IMR-90 (cell line): Measurements from ENCODE around the gene LAMP5. TPM values are rescaled to one million over a fixed set of nuclear protein-coding genes. Genes with fewer than 3 reads are reported as not detected.

Experiments
- ATAC-seq: fragments of 200-7000 bp; cut with Tn5 transposase; 2 replicates; pipeline ENCODE4 v1.9.1; 2020; ENCODE audit warnings: low read depth, mild to moderate bottlenecking, moderate library complexity
- BruUV-seq: library from RNA; stranded (reverse); fragments of 400-500 nt; replicated peaks from 2 replicates; lab custom pipeline; 2021; lab: Mats Ljungman, UMichigan
- CTCF ChIA-PET: fragments of 300-600 bp; formaldehyde crosslinking; extraction: SDS; loops from one replicate; lab custom pipeline; 2021; ENCODE audit warnings: antibody characterized with exemption; lab: Yijun Ruan, JAX
- POLR2A ChIA-PET: fragments of 300-600 bp; sonication (Branson Sonifier 250); formaldehyde crosslinking; loops from one replicate; lab custom pipeline; 2022; ENCODE audit warnings: antibody characterized with exemption; ENCODE audit not compliant: unreplicated experiment; lab: Charles Lee
- DNase-seq: peaks from one replicate; pipeline ENCODE4 v3.0.0; 2013
- H2AFZ ChIP-seq: replicated peaks from 2 replicates; pipeline ENCODE3; 2013; ENCODE audit warnings: low read length, mild to moderate bottlenecking; ENCODE audit not compliant: poor library complexity
- H2AK5ac ChIP-seq: 2 replicates; pipeline ENCODE4 v1.6.1; 2013; ENCODE audit warnings: low read depth, low read length, inconsistent platforms
- H2AK9ac ChIP-seq: replicated peaks from 2 replicates; pipeline ENCODE3; 2013; ENCODE audit warnings: mild to moderate bottlenecking, low read depth, low read length, moderate library complexity; ENCODE audit not compliant: poor library complexity
- H2BK120ac ChIP-seq: 2 replicates; pipeline ENCODE4 v1.6.1; 2013; ENCODE audit warnings: low read depth, low read length, inconsistent platforms
- H2BK15ac ChIP-seq: 3 replicates; pipeline ENCODE4 v1.6.1; 2013; ENCODE audit warnings: low read depth, low read length, inconsistent platforms
- H2BK20ac ChIP-seq: 2 replicates; pipeline ENCODE4 v1.6.1; 2013; ENCODE audit warnings: low read depth, mild to moderate bottlenecking, inconsistent platforms, low read length, moderate library complexity
- H2BK5ac ChIP-seq: 2 replicates; pipeline ENCODE4 v1.6.1; 2013; ENCODE audit warnings: mild to moderate bottlenecking, low read depth, low read length, inconsistent platforms; ENCODE audit not compliant: poor library complexity, severe bottlenecking
- H3K14ac ChIP-seq: replicated peaks from 2 replicates; pipeline ENCODE4 v1.6.1; 2013; ENCODE audit warnings: low read depth, low read length, inconsistent platforms
- H3K18ac ChIP-seq: 2 replicates; pipeline ENCODE4 v1.6.1; 2013; ENCODE audit warnings: low read depth, low read length, control low read depth
- H3K23ac ChIP-seq: 2 replicates; pipeline ENCODE4 v1.6.1; 2013; ENCODE audit warnings: low read depth, low read length, inconsistent platforms
- H3K27ac ChIP-seq: 2 replicates; pipeline ENCODE4 v1.5.1; 2013; ENCODE audit warnings: mild to moderate bottlenecking, control low read depth, low read length; ENCODE audit not compliant: insufficient read depth
- H3K27me3 ChIP-seq: 2 replicates; pipeline ENCODE4 v1.6.1; 2013; ENCODE audit warnings: low read length; ENCODE audit not compliant: control insufficient read depth, insufficient read depth
- H3K36me3 ChIP-seq: 2 replicates; pipeline ENCODE4 v1.6.1; 2013; ENCODE audit warnings: low read length, mixed read lengths; ENCODE audit not compliant: control insufficient read depth, insufficient read depth
- H3K4ac ChIP-seq: 2 replicates; pipeline ENCODE4 v1.6.1; 2013; ENCODE audit warnings: low read depth, low read length, inconsistent platforms
- H3K4me1 ChIP-seq: 2 replicates; pipeline ENCODE4 v1.6.1; 2013; ENCODE audit warnings: low read length, mixed read lengths; ENCODE audit not compliant: control insufficient read depth, insufficient read depth
- H3K4me2 ChIP-seq: 2 replicates; pipeline ENCODE4 v1.6.1; 2013; ENCODE audit warnings: low read depth, mild to moderate bottlenecking, control low read depth, low read length, moderate library complexity
- H3K4me3 ChIP-seq: 2 replicates; pipeline ENCODE4 v1.5.1; 2013; ENCODE audit warnings: low read depth, mild to moderate bottlenecking, control low read depth, low read length, moderate library complexity; ENCODE audit not compliant: insufficient read depth
- H3K56ac ChIP-seq: 2 replicates; pipeline ENCODE4 v1.6.1; 2013; ENCODE audit warnings: low read length, inconsistent platforms; ENCODE audit not compliant: insufficient read depth; ENCODE audit errors: extremely low read depth
- H3K79me1 ChIP-seq, 2 experiments: 2 replicates each; pipeline ENCODE4 v1.6.1; 2013; ENCODE audit warnings: low read length in 2 of 2, inconsistent platforms in 1 of 2, low read depth in 1 of 2
- H3K9ac ChIP-seq: 2 replicates; pipeline ENCODE4 v1.6.1; 2013; ENCODE audit warnings: low read depth, low read length, control low read depth
- H3K9me1 ChIP-seq: 2 replicates; pipeline ENCODE4 v1.6.1; 2013; ENCODE audit warnings: low read length, inconsistent platforms; ENCODE audit not compliant: insufficient read depth
- H3K9me3 ChIP-seq: 2 replicates; pipeline ENCODE4 v1.6.1; 2013; ENCODE audit warnings: low read length; ENCODE audit not compliant: control insufficient read depth, insufficient read depth
- H4K20me1 ChIP-seq: 2 replicates; pipeline ENCODE4 v1.6.1; 2013; ENCODE audit warnings: low read length, inconsistent platforms; ENCODE audit not compliant: insufficient read depth
- H4K5ac ChIP-seq: 2 replicates; pipeline ENCODE4 v1.6.1; 2013; ENCODE audit warnings: mild to moderate bottlenecking, low read depth, low read length, control low read depth
- H4K8ac ChIP-seq, 2 experiments: 2 replicates each; pipeline ENCODE4 v1.6.1; 2013; ENCODE audit warnings: low read depth in 2 of 2, low read length in 2 of 2, control low read depth in 1 of 2, inconsistent platforms in 1 of 2
- H4K91ac ChIP-seq: 2 replicates; pipeline ENCODE4 v1.6.1; 2013; ENCODE audit warnings: low read depth, low read length, inconsistent platforms; ENCODE audit not compliant: insufficient read depth
- CEBPB ChIP-seq: IDR thresholded peaks from 2 replicates; pipeline ENCODE4 v1.6.1; 2012; ENCODE audit warnings: low read depth, low read length, improper control_type of control experiment
- CHD1 ChIP-seq: IDR thresholded peaks from 2 replicates; pipeline ENCODE4 v1.6.1; 2012; ENCODE audit warnings: low read depth, low read length, improper control_type of control experiment
- ELK1 ChIP-seq: fragments of 150-350 bp; IDR thresholded peaks from 2 replicates; pipeline ENCODE4 v1.6.1; 2016; ENCODE audit warnings: low read depth, mild to moderate bottlenecking, low read length, moderate library complexity, borderline replicate concordance
- FOS ChIP-seq: fragments of 150-350 bp; IDR thresholded peaks from 2 replicates; pipeline ENCODE4 v1.6.1; 2016; ENCODE audit warnings: low read depth, low read length
- MAFK ChIP-seq: IDR thresholded peaks from 2 replicates; pipeline ENCODE4 v1.6.1; 2012; ENCODE audit warnings: low read depth, low read length, improper control_type of control experiment
- MXI1 ChIP-seq: IDR thresholded peaks from 2 replicates; pipeline ENCODE4 v1.6.1; 2012; ENCODE audit warnings: low read depth, mild to moderate bottlenecking, low read length, moderate library complexity, borderline replicate concordance
- NFE2L2 ChIP-seq: fragments of 150-350 bp; IDR thresholded peaks from 2 replicates; pipeline ENCODE4 v1.6.1; 2016; ENCODE audit warnings: low read depth, mild to moderate bottlenecking, low read length
- POLR2A ChIP-seq: IDR thresholded peaks from 2 replicates; pipeline ENCODE4 v1.6.1; 2012; ENCODE audit warnings: mild to moderate bottlenecking, low read depth, low read length
- RFX5 ChIP-seq: IDR thresholded peaks from 2 replicates; pipeline ENCODE4 v1.8.0; 2012; ENCODE audit warnings: low read depth, mild to moderate bottlenecking, low read length, moderate library complexity
- SMC3 ChIP-seq: fragments of 150-350 bp; IDR thresholded peaks from 2 replicates; pipeline ENCODE4 v1.6.1; 2016; ENCODE audit warnings: low read depth, mild to moderate bottlenecking, antibody characterized with exemption, low read length, moderate library complexity
- USF2 ChIP-seq: fragments of 150-350 bp; IDR thresholded peaks from 2 replicates; pipeline ENCODE4 v1.6.1; 2017; ENCODE audit warnings: mild to moderate bottlenecking, antibody characterized with exemption, low read length, low read depth
- WGBS, 2 experiments: methylation state at CpG; one replicate each; pipeline versions ENCODE4 v1.1.5 to v1.1.7; 2013; ENCODE audit warnings: missing lambda C conversion rate in 2 of 2; ENCODE audit not compliant: insufficient read length in 1 of 2; ENCODE audit errors: extremely low coverage in 2 of 2; 5-methylcytosine and 5-hydroxymethylcytosine counted together
- dilution Hi-C: fragments of 300-500 bp; cut with HindIII; formaldehyde crosslinking; loops from one replicate; pipeline ENCODE4 v1.14.3; 2018; ENCODE audit warnings: low sequenced_read_pairs; ENCODE audit not compliant: unreplicated experiment
- in situ Hi-C: fragments of 300-500 bp; cut with MboI; formaldehyde crosslinking; loops from 3 replicates; pipeline ENCODE4 v1.14.3; 2019; ENCODE audit warnings: low sequenced_read_pairs, inconsistent platforms, mixed read lengths
- intact Hi-C: fragments of 100-400 bp; cut with micrococcal nuclease; formaldehyde crosslinking; loops from 2 replicates; pipeline ENCODE4 v1.10.0; 2022
- polyA plus RNA-seq, 3 experiments: library from polyadenylated mRNA; depleted of rRNA; stranded (reverse); fragments of >200 nt; gene quantifications; 2 replicates each; pipeline ENCODE4 v1.2.3, GENCODE V29; 2012; ENCODE audit warnings: low replicate concordance in 1 of 3
- total RNA-seq: library from RNA; depleted of rRNA; stranded (reverse); fragments of >200 nt; gene quantifications from 2 replicates; pipeline ENCODE4 v1.2.3, GENCODE V29; 2012
- TF ChIP-seq, protein P1 (sequence below): conservative IDR thresholded peaks from 2 replicates; pipeline ENCODE4 v1.5.1; 2012; ENCODE audit warnings: mild to moderate bottlenecking, low read depth, low read length, improper control_type of control experiment

LAMP5 gene
- total and polyA plus RNA-seq, 2 of the 4 experiments (the other 2 are of a cell fraction): not detected

DNA sequence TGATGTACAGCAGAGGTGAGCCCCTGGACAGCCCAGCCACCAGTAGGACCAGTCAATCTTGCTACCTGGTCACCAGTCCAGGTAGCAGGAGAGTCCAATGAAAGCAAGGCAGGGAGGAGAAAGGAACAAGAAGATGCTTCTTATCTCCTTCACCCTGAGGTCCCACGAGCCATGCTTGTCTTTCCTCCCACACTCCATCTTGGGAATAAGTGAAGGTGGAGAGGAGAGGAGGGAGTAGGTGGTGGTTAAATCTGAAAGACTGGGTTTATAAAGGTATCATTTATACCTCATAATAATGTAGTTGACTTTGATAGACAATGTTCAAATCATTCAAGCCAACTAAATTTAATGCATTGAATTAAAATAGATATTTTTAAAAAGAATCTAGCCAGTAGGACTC is 35.9 kb downstream of the LAMP5 start:
- Histone ChIP-seq H4K91ac (no peak overlapping the region), H3K9me3 (no peaks in the 10 kb centered on the region), H2BK120ac (no peak overlapping the region), H3K4me2 (no peak overlapping the region), H2BK15ac (no peak overlapping the region), H2AFZ (no peak overlapping the region), H3K79me1 (no peaks in the 10 kb centered on the region), H3K9me1 (no peaks in the 10 kb centered on the region), H2AK5ac (no peak overlapping the region), H3K4me3 (no peak overlapping the region), H3K23ac (no peak overlapping the region), H3K27me3 (peaks cover 2% of the 10 kb centered on the region), H3K56ac (no peak overlapping the region), H3K9ac (no peak overlapping the region), H2BK20ac (no peak overlapping the region), H2BK5ac (no peak overlapping the region), H4K20me1 (no peaks in the 10 kb centered on the region), H4K5ac (no peak overlapping the region), H4K8ac (no peak overlapping the region), H3K36me3 (no peaks in the 10 kb centered on the region), H3K18ac (no peak overlapping the region), H3K4ac (no peak overlapping the region), H2AK9ac (no peak overlapping the region), H3K27ac (no peak overlapping the region), H3K14ac (no peak overlapping the region), H3K4me1 (no peaks in the 10 kb centered on the region)
- intact Hi-C loops (no loop called here), dilution Hi-C loops (no loop called here), in situ Hi-C loops (no loop called here)
- DNase-seq (no peak), ATAC-seq (no peak)
- no peak for TF ChIP-seq POLR2A
- no peak for TF ChIP-seq CEBPB
- TF ChIP-seq NFE2L2: no peak
- no peak for TF ChIP-seq RFX5
- TF ChIP-seq, protein P1, sequence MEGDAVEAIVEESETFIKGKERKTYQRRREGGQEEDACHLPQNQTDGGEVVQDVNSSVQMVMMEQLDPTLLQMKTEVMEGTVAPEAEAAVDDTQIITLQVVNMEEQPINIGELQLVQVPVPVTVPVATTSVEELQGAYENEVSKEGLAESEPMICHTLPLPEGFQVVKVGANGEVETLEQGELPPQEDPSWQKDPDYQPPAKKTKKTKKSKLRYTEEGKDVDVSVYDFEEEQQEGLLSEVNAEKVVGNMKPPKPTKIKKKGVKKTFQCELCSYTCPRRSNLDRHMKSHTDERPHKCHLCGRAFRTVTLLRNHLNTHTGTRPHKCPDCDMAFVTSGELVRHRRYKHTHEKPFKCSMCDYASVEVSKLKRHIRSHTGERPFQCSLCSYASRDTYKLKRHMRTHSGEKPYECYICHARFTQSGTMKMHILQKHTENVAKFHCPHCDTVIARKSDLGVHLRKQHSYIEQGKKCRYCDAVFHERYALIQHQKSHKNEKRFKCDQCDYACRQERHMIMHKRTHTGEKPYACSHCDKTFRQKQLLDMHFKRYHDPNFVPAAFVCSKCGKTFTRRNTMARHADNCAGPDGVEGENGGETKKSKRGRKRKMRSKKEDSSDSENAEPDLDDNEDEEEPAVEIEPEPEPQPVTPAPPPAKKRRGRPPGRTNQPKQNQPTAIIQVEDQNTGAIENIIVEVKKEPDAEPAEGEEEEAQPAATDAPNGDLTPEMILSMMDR: no peak
- no peak for TF ChIP-seq FOS
- no peak for TF ChIP-seq MXI1
- TF ChIP-seq USF2: no peak
- TF ChIP-seq SMC3: no peak
- no peak for TF ChIP-seq MAFK
- no peak for TF ChIP-seq ELK1
- TF ChIP-seq CHD1: no peak
- no TSS peak for BruUV-seq
- WGBS, 2 experiments: no CpG with 5 or more reads among the region's 1 CpG
- CTCF ChIA-PET: no interaction called here
- POLR2A ChIA-PET: no interaction called here
